AG20443 (cell line): ENCODE measurements around the gene MYCBP2.
"Not testable (repeated sequence)": the region's sequence is repeated elsewhere in the genome, so short reads cannot be mapped to it uniquely, and the experiment has no call there.

ENCODE experiments used
- DNase-seq: peaks from one replicate; pipeline ENCODE4 v3.0.0; 2012; ENCODE audit warnings: low spot score, mixed read lengths

Gene MYCBP2

GRCh38 chr13:77213644-77214043 lies 113.2 kb downstream of the MYCBP2 start:
- DNase-seq = no peak

- DNase-seq = peak; percentile 33
These were observed 119.0 kb downstream of the MYCBP2 start for GRCh38 chr13:77207943-77208342.

- DNase-seq = not testable (repeated sequence)
These were observed 127.9 kb downstream of the MYCBP2 start for GRCh38 chr13:77198995-77199394.

GRCh38 chr13:77196052-77196618 lies 130.8 kb downstream of the MYCBP2 start:
- DNase-seq = no peak

GRCh38 chr13:77190349-77190958 lies 136.4 kb downstream of the MYCBP2 start:
- no peak for DNase-seq

- DNase-seq = no peak
These were observed 141.2 kb downstream of the MYCBP2 start for GRCh38 chr13:77185721-77186120.

GRCh38 chr13:77184455-77184854 lies 142.4 kb downstream of the MYCBP2 start:
- no peak for DNase-seq

- DNase-seq = no peak
These were observed 146.9 kb downstream of the MYCBP2 start for GRCh38 chr13:77180011-77180410.

- no peak for DNase-seq
These were observed 149.2 kb downstream of the MYCBP2 start for GRCh38 chr13:77177646-77178045.

- no peak for DNase-seq
These were observed 150.5 kb downstream of the MYCBP2 start for GRCh38 chr13:77176350-77176749.

- DNase-seq = no peak
These were observed 154.2 kb downstream of the MYCBP2 start for GRCh38 chr13:77172650-77173049.

- no peak for DNase-seq
These were observed 155.4 kb downstream of the MYCBP2 start for GRCh38 chr13:77171451-77171850.

- no peak for DNase-seq
These were observed 158.7 kb downstream of the MYCBP2 start for GRCh38 chr13:77168237-77168636.

DNA sequence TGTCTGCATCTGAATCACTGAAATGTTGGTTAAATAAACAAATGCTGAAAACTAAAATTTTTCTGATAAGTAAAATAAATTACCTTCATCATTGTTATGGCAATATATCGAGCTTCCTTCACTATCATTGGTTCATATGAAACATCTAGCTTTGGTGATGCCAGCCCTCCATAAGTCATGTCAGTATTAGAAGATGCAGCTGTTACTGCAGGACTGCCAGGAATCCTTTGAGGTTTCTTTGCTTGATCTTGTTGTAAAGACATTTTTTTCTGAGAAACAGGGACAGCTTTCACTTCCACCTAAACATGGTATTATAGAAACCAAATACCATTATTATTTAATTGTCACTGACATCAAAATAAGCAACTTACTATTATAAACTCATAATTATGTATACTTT lies 176.2 kb downstream of the MYCBP2 start:
- DNase-seq = no peak

GRCh38 chr13:77143431-77143830 lies 183.5 kb downstream of the MYCBP2 start:
- DNase-seq = no peak

DNA sequence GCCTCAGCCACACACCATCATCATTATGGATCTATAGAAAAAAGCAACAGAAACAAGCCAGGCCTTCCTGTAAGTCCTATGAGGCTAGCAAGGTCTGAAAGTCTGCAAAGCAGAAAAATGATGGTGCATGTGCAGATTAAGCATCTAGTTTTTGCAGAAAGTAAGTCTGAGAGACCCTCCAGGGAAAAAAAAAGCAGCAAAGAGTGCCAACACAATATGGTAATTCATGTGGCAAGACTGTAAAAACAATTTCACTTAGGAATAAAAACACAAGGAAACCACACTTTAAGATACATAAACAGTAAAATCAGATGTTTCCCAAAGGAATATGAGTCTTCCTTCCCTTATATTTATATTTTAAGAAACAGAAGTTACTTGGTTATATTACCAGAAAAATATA lies 187.6 kb downstream of the MYCBP2 start:
- no peak for DNase-seq

DNA sequence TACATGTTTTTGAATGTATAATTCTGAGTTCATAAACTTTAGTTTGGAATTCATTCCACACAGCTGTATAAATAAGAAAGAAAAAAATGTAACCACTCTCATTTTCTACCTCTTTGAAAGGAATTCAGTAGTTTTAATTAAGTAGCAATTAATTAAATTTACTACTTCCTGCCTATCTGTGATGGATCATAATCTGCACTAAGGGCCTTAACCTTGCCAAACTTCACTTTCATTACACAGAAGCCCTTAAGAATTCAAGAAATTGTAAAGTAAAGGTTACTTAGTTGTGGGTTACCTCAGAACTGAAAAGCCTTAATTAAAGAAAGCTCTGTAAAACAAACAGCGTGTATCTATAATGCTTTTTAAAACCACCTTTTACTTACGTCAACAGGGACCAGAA lies 188.1 kb downstream of the MYCBP2 start:
- DNase-seq = no peak

DNA sequence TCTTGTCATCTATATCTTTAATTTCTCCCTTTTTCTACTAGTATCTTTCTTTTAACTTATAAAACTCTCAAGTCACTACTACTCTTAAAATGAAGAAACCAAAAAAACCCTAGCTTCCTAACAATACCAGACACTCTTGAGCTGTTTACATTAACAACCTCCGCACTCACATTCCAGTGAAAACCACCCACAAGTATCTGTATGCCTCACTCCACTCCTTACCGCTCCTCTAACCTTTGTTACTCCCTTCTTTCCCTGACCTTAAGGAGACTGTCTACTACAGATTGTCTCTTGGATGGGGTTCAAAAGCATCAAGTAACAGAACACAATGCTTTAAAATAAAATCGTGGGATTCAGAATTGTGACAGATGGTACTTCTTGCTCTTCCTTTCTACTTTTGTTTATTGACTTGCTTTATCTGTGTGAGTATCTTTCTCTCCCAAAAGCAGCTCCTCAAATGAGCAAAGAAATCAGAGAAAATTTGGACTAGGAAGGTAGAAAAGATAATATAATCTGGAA lies 189.9 kb downstream of the MYCBP2 start:
- no peak for DNase-seq

- no peak for DNase-seq
These were observed 202.5 kb downstream of the MYCBP2 start for GRCh38 chr13:77124423-77124822.

GRCh38 chr13:77118134-77118533 lies 208.8 kb downstream of the MYCBP2 start:
- DNase-seq = no peak

DNA sequence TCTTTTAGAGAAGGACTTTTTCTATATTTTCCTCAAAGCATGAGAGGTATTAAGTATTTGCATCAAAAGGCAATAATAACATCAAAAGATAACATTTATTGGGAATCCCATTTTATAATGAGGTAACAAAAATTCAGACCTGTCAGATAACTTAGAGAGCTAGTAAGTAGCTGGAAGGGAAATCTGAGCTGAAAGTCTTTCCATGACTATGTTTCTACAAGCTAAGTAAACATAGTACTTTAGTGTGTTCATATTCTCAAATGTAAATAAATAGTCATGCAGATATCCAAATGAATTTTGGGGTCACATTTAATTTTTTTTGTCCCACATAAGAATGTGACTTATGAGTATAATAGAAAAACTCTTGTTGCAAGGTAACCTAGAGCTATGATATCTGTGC lies 212.6 kb downstream of the MYCBP2 start:
- no peak for DNase-seq

GRCh38 chr13:77113496-77113895 lies 213.4 kb downstream of the MYCBP2 start:
- no peak for DNase-seq

GRCh38 chr13:77105051-77105450 lies 221.8 kb downstream of the MYCBP2 start:
- no peak for DNase-seq

- no peak for DNase-seq
These were observed 227.5 kb downstream of the MYCBP2 start for GRCh38 chr13:77099415-77099814.
